ENCODE data around the gene LRRK2. TPM values are rescaled to one million over a fixed set of nuclear protein-coding genes. Genes with fewer than 3 reads are reported as not detected.

Gene LRRK2
- total RNA-seq, 6 donors from 2014 or later = 232 to 719 (median 390) TPM

- Histone ChIP-seq H3K4me1 (peaks cover 0 to 9% (median 0%) of the 10 kb centered on the region in 4 donors), H3K36me3 (peaks cover 0 to 31% (median 19%) of the 10 kb centered on the region in 4 donors), H3K27ac (no peak overlapping the region), H3K9me3 (no peaks in the 10 kb centered on the region), H3K4me3 (no peak overlapping the region), H3K27me3 (no peaks in the 10 kb centered on the region)
- DNase-seq (no peak), ATAC-seq (ENCODE audit: low FRiP score in 2 of 2) (no peak)
- TF ChIP-seq POLR2AphosphoS5 (IDR thresholded peaks at IDR 0.05) (no peak), EP300 (IDR thresholded peaks at IDR 0.05) (no peak), POLR2A (IDR thresholded peaks at IDR 0.05) (no peak), CTCF (IDR thresholded peaks at IDR 0.05) (no peak)
- WGBS, 2 donors = 63 to 67% methylated on average over 3 of the region's 3 CpGs
These were observed 75.7 kb downstream of the LRRK2 start for GRCh38 chr12:40300490-40300889.

GRCh38 chr12:40309001-40309400 lies 84.2 kb downstream of the LRRK2 start:
- Histone ChIP-seq H3K36me3 (peaks cover 2 to 33% (median 19%) of the 10 kb centered on the region in 4 donors), H3K4me1 (no peaks in the 10 kb centered on the region), H3K9me3 (no peaks in the 10 kb centered on the region), H3K4me3 (no peak overlapping the region), H3K27ac (no peak overlapping the region), H3K27me3 (no peaks in the 10 kb centered on the region)
- ATAC-seq (ENCODE audit: low FRiP score in 2 of 2) = no peak
- DNase-seq = no peak
- TF ChIP-seq POLR2A (IDR thresholded peaks at IDR 0.05) (no peak), EP300 (IDR thresholded peaks at IDR 0.05) (no peak), POLR2AphosphoS5 (IDR thresholded peaks at IDR 0.05) (no peak), CTCF (IDR thresholded peaks at IDR 0.05) (no peak)
- WGBS, 2 donors = 80 to 81% methylated on average over 6 of the region's 6 CpGs

GRCh38 chr12:40310211-40310610 lies 85.4 kb downstream of the LRRK2 start:
- ATAC-seq (ENCODE audit: low FRiP score in 2 of 2) (no peak), DNase-seq (no peak)
- TF ChIP-seq CTCF (IDR thresholded peaks at IDR 0.05) = no peak
- no peak for TF ChIP-seq POLR2A (IDR thresholded peaks at IDR 0.05)
- no peak for TF ChIP-seq POLR2AphosphoS5 (IDR thresholded peaks at IDR 0.05)
- TF ChIP-seq EP300 (IDR thresholded peaks at IDR 0.05) = no peak
- Histone ChIP-seq H3K4me3 (no peak overlapping the region), H3K9me3 (no peaks in the 10 kb centered on the region), H3K27ac (no peak overlapping the region), H3K4me1 (no peaks in the 10 kb centered on the region), H3K27me3 (no peaks in the 10 kb centered on the region), H3K36me3 (peaks cover 2 to 29% (median 20%) of the 10 kb centered on the region in 4 donors)
- 76 to 91% methylated on average over 9 of the region's 9 CpGs for WGBS, 2 donors

- H3K27ac ChIP-seq = no peak overlapping the region
- DNase-seq = no peak
- H3K4me1 ChIP-seq = no peaks in the 10 kb centered on the region
- no peaks in the 10 kb centered on the region for H3K27me3 ChIP-seq
- TF ChIP-seq CTCF (IDR thresholded peaks at IDR 0.05) (no peak), POLR2AphosphoS5 (IDR thresholded peaks at IDR 0.05) (no peak), POLR2A (IDR thresholded peaks at IDR 0.05) (no peak), EP300 (IDR thresholded peaks at IDR 0.05) (no peak)
- no peak for ATAC-seq (ENCODE audit: low FRiP score in 2 of 2)
- no peak overlapping the region for H3K4me3 ChIP-seq
- H3K9me3 ChIP-seq = no peaks in the 10 kb centered on the region
- H3K36me3 ChIP-seq = peaks cover 2 to 31% (median 18%) of the 10 kb centered on the region in 4 donors
These were observed 87.4 kb downstream of the LRRK2 start for GRCh38 chr12:40312196-40312595.

- H3K36me3 ChIP-seq = peaks cover 2 to 39% (median 18%) of the 10 kb centered on the region in 4 donors
- H3K4me1 ChIP-seq = no peaks in the 10 kb centered on the region
- TF ChIP-seq POLR2AphosphoS5 (IDR thresholded peaks at IDR 0.05) (no peak), EP300 (IDR thresholded peaks at IDR 0.05) (no peak), POLR2A (IDR thresholded peaks at IDR 0.05) (no peak), CTCF (IDR thresholded peaks at IDR 0.05) (peak in 1 of 6 experiments; percentile 5)
- ATAC-seq (ENCODE audit: low FRiP score in 2 of 2) (no peak), DNase-seq (no peak)
- H3K4me3 ChIP-seq = no peak overlapping the region
- H3K27me3 ChIP-seq = no peaks in the 10 kb centered on the region
- H3K27ac ChIP-seq = no peak overlapping the region
- no peaks in the 10 kb centered on the region for H3K9me3 ChIP-seq
- WGBS, 2 donors = 38 to 42% methylated on average over 4 of the region's 4 CpGs
These were observed 88.3 kb downstream of the LRRK2 start for GRCh38 chr12:40312982-40313576.
